Measurements from ENCODE around the gene ZNF148.
A peak's percentile ranks its signal among the peaks of the same experiment; 100 is the strongest.

Gene ZNF148

GRCh38 chr3:125219261-125219701 is 155.8 kb downstream of the ZNF148 start:
- no peak for DNase-seq (ENCODE audit: low read depth)

- no peak for DNase-seq (ENCODE audit: low read depth)
Measured at GRCh38 chr3:125214738-125215137, 160.4 kb downstream of the ZNF148 start.

- DNase-seq (ENCODE audit: low read depth) = peak; percentile 39
Measured at GRCh38 chr3:125213946-125214542, 161.1 kb downstream of the ZNF148 start.

- no peak for DNase-seq (ENCODE audit: low read depth)
Measured at GRCh38 chr3:125213364-125213755, 161.8 kb downstream of the ZNF148 start.

GRCh38 chr3:125212509-125213363 is 162.4 kb downstream of the ZNF148 start, which contains the start of gene SLC12A8:
Gene SLC12A8 (minus strand): TSS chr3:125212748. CDS start chr3:125211349, 1,399 bp downstream.
- DNase-seq (ENCODE audit: low read depth) = no peak

GRCh38 chr3:125212091-125212508 is 163.0 kb downstream of the ZNF148 start:
- DNase-seq (ENCODE audit: low read depth) = no peak

- DNase-seq (ENCODE audit: low read depth) = no peak
Measured at GRCh38 chr3:125211523-125212090, 163.5 kb downstream of the ZNF148 start.

- DNase-seq (ENCODE audit: low read depth) = no peak
Measured at GRCh38 chr3:125207949-125208568, 167.1 kb downstream of the ZNF148 start.

GRCh38 chr3:125207507-125207906 is 167.6 kb downstream of the ZNF148 start:
- DNase-seq (ENCODE audit: low read depth) = no peak

- no peak for DNase-seq (ENCODE audit: low read depth)
Measured at GRCh38 chr3:125206934-125207333, 168.2 kb downstream of the ZNF148 start.

GRCh38 chr3:125203731-125204130 is 171.4 kb downstream of the ZNF148 start:
- DNase-seq (ENCODE audit: low read depth) = no peak

GRCh38 chr3:125202197-125202596 is 172.9 kb downstream of the ZNF148 start:
- peak; percentile 52 for DNase-seq (ENCODE audit: low read depth)

GRCh38 chr3:125200731-125201139 is 174.4 kb downstream of the ZNF148 start:
- DNase-seq (ENCODE audit: low read depth) = no peak

- DNase-seq (ENCODE audit: low read depth) = peak; percentile 92
Measured at GRCh38 chr3:125194849-125195601, 180.1 kb downstream of the ZNF148 start.

GRCh38 chr3:125194061-125194848 is 180.9 kb downstream of the ZNF148 start:
- DNase-seq (ENCODE audit: low read depth) = peak; percentile 45

- DNase-seq (ENCODE audit: low read depth) = no peak
Measured at GRCh38 chr3:125192190-125193035, 182.7 kb downstream of the ZNF148 start.

GRCh38 chr3:125191730-125192129 is 183.4 kb downstream of the ZNF148 start:
- no peak for DNase-seq (ENCODE audit: low read depth)

- peak; percentile 14 for DNase-seq (ENCODE audit: low read depth)
Measured at GRCh38 chr3:125191256-125191655, 183.9 kb downstream of the ZNF148 start.

GRCh38 chr3:125190786-125191185 is 184.3 kb downstream of the ZNF148 start:
- DNase-seq (ENCODE audit: low read depth) = no peak
